HG03342 (cell line): ENCODE data around the gene ZNF429.
"Not testable (repeated sequence)": the region's sequence is repeated elsewhere in the genome, so short reads cannot be mapped to it uniquely, and the experiment has no call there.

Experiments used
- ATAC-seq: cut with Tn5 transposase; IDR thresholded peaks from one replicate; pipeline ENCODE4 v1.9.1; 2021; ENCODE audit warnings: mild to moderate bottlenecking, moderate library complexity; ENCODE audit not compliant: unreplicated experiment

The ZNF429 gene

DNA sequence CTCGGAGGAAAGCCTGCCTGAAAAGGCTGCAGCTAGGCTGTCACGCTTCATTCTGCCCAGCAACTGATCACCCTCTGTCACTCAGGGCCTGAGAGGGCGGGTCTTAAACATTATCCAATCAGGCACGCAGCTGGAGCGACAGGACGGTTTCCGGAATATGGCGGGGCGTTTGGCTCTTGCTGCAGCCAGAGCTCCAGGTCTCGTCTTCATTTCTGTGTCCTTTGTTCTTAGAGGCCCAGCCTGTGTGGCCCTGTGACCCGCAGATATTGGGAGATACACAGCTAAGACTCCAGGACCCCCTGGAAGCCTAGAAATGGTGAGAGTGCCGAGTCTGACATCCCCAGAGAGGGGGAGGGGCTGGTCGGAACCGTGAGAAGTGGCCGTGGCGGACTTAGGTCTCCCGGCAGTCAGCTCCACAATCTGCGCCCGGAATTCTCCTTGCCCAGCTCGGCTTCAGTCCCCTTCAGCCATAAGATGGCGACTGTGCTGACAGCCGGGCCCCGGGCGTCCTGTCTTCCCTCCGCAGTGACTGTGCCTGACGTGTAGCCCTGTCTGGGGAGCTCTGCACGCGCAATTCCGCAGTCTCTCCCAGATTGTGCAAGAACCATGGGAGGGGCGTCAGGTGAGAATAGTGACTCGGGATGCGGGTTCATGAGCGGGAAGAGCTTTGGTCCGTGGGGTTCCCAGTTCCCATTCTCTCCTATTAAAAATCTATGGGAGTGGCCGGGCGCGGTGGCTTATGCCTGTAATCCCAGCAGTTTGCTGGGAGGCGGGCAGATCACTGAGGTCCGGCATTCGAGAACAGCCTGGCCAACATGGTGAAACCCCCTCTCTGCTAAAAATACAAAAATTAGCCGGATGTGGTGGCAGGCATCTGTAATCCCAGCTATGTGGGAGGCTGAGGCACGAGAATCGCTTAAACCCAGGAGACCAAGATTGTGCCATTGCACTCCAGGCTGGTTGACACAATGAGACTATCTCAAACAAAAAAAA, at the start of gene ZNF429:
Gene ZNF429 (plus strand): TSS at position 144 of the 993 bp plus-strand sequence. CDS start 170 bp downstream, at position 314.
- peak; percentile 99 for ATAC-seq

DNA sequence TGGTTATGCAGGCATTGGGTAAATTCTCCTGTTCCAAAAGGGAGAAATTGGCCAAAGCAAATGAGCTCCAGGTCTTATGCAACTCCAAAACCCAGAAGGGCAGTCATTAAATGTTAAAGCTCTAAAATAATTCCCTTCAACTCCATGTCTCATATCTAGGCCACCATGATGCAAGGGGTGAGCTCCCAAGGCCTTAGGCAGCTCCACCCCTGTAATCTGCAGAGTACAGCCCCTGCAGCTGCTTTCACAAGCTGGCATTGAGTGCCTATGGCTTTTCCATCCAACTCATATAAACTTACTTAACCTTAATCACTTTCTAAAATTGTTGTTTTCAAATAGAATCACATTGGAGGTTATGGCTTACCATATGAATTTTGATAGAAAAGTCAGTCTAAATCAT, 44.7 kb upstream of the ZNF429 start:
- ATAC-seq: no peak

DNA sequence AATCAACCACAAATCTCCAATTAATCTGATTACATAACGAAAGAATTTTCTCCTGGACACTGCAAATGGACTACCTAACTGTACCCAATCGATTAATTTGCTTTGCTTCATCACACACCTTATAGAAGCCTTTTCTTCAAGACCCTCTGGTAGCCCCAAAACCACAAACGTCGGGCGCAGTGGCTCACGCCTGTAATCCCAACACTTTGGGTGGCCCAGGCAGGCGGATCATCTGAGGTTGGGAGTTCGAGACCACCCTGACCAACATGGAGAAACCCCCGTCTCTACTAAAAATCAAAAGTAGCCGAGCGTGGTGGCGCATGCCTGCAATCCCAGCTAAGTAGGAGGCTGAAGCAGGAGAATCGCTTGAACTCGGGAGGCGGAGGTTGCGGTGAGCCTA, 42.9 kb upstream of the ZNF429 start:
- no peak for ATAC-seq

DNA sequence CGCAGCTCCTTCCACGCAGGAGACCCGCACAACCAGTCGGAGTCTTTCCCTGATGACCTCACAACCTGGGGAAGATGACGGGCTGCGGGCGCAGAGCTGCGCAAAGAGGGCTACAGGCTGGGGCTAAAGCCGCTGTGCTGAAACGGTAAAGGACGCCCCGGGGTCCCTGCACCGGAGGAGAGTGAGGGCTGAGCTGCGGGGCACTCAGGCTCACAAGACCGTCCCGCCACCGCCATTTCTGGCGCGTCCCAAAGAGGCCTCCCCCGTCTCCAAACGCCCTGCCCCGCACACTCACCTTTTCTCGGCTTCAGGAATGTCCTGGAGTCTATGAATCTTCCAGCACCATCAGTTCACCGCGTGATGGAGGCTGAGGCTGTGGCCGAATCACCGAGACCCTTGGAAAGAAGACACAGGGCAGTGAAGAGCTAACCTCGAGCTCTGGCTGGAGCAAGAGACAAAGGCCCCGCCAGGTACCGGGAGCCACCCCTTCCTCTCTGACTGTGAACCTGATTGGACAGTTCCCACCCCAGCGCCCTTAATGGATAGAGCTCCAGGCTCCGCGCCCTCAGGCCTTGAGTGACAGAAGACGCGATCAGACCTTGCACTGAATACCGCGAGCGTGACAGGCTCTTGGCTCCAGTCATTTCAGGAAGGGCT, 41.8 kb upstream of the ZNF429 start:
- no peak for ATAC-seq

DNA sequence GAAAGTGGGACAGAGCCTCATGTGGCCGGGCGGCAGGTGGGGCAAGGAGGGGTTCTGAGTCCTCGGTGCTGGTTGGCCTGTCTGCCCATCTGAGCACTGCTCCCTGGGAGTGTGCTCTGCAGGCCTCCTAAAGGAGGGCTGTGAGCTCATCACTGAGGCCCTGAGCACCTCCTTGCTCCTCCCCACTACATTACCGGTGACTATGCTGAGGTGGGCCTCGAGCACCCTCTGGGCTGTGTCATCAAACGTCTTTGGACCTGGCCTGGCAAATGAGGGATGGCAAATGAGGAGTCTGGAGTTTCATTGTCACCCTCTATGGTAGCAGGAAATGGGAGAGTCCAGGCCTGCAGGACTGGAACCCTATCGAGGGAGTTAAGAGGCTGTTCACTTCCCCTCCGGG, 38.8 kb upstream of the ZNF429 start:
- ATAC-seq: no peak

DNA sequence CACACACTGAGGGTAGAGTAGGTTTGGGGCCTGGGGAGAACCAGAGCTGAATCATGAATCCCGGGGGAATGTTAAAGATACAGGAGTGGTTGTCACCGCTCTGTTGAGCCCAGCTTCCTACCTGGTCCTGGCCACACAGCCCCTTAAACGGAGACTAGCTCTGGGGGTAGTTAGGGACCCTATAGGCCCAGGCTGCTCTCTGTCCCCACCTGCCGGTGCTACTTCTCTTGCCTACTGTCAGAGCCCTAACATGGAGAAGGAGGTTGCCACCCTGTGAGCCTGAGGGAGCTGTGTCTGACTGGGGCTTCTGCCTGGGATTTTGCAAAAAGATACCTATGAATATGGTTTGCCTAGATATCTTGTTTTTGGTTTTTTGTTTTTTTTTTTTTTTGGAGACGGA, 36.6 kb upstream of the ZNF429 start:
- no peak for ATAC-seq

DNA sequence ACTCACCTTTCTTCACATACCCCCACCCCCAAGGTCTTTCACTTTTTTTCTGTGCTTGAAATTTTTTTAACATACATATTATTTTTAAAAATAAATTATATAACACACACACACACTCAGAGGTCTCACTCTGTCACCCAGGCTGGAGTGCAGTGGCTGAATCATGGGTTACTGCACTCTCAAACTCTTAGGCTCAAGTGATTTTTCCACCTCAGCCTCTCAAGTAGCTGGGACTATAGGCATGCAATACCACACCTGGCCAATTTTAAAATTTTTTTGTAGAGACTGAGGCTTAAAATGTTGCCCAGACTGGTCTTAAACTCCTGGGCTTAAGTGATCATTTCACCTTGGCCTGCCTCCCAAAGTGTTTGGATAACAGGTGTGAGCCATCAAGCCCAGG, 32.9 kb upstream of the ZNF429 start:
- ATAC-seq: no peak

DNA sequence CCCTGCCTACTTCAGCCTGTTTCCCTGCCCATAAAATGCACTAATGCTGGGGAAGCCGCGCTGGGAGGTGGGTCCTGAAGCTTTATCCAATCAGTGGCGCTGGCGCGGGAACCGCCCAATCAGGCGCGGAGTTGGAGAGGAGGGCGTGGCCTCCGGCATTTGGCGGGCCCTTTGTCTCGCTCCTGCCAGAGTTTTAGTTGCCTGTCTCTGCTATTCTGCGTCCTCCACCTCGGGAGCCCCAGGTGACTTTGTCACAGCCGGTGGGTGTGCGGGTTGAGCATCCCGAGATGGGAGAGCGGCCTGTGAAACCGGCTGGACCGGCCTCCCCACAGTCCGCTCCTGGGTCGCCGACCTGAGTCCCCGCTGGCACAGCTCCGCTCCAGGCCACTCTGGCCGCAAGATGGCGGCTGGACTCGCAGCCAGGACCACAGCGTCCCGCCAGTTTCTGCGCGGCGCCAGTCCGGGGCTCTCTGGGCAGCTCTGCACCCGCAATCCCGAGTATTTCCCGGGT, 30.7 kb upstream of the ZNF429 start:
- ATAC-seq: no peak

DNA sequence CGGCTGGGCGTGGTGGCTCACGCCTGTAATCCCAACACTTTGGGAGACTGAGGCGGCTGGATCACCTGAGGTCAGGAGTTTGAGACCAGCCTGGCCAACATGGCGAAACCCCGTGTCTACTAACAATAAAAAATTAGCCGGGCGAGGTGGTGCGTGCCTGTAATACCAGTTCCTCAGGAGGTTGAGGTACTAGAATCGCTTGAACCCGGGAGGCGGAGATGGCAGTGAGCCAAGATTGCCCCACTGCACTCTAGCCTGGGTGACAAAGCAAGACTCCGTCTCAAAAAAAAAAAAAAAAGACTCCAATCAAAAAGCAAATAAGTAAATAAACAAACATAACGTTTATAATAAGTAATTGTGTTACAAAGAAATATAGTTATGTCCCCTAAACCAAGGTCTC, 23.0 kb upstream of the ZNF429 start:
- ATAC-seq: not testable (repeated sequence)

DNA sequence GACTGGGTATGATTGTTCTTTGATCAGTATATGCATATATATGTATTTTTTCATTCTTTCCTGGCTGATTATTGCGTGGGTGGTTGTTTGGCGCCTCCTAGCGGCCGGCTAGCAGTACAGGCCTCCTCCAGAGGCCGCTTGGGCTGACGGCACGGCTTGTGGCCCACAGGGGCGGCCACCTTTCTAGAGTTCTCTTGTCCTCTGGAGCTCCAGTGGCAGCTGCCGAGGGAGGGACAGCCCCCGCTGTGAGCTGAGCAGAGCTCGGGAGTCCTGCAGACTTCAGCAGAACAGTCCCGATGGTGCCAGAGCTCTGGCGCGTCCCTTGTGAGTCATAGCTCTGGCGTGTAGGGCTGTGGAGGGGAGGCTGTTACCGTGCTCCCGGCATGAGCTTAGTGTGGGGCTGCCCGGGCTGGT, 22.5 kb upstream of the ZNF429 start:
- ATAC-seq: no peak

DNA sequence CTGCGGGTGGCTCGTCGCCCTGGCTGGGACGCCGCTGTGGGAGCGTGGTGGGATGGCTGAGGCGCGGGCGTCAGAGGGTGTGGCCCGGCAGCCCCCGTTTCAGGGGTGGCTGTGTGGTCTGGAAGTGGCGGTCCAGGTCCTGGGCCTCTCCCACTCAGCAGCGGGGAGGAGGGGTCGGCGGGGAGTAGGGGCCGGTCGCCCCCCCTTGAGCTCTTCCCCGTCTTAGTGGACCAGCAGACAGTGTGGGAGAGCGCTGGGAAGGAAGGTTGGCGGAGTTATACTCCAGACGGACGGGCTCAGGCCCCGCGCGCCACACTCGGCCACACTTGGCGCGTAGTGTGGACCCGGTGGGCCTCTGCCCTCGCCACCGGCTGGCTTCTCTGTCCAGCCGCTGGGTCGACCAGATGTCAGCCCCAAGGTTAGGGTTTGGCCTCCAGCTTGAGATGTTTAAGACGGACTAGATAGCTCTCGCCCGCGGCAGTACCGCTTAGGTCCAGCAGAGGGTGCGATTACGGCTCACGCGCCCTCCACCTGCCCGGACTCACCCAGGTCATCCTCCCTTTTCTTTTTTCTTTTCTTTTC, 21.7 kb upstream of the ZNF429 start:
- ATAC-seq: no peak

DNA sequence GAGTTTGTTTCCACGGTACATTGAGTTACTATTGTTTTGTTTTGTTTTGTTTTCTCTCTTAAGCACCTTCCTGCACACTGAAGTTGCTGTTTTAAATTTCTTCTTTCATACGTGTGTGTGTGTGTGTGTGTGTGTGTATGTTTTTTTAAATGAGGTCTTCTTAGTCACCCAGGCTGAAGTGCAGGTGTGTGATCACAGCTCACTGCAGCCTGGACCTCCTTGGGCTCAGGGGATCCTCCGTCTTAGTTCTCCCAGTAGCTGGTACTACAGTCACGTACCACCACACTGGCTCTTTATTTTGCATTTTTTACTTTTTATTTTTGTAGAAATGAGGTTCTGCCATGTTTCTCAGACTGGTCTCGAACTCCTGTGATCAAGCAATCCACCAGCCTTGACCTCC, 20.8 kb upstream of the ZNF429 start:
- ATAC-seq: no peak

DNA sequence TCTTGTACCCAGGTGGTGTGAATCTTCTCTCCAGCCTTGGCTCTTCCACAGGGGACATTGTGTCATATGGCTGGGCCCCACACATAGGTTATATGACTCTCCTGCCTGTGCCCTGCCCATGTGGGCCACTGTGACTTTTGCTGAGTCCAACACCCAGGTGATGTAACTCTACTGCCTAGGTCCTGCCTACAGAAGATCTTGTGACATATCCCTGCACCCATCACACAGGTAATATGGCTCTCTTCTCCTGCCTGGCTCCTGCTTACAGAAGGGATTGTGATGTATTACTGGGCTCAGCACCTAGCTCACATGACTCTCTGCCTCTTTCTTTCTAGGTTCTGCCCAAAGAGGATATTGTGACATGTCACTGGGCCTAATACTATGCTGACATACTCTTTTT, 19.5 kb upstream of the ZNF429 start:
- no peak for ATAC-seq

DNA sequence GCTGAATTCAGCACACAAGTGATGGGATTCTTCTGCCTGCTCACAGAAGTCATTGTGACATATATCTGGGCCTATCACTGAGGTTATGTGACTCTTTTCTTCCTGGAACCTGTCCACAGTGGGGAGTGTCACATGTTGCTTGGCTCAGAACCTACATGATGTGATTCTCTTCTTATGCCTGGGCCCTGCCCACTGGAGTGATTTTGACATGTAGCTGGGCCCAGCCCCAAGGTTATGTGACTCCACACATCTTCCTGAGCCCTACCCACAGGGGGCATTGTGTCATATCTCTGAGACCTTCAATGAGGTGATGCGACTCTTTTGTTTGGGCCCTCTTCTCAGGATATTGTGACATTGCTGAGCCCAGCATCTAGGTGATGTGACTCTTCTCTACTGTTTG, 17.4 kb upstream of the ZNF429 start:
- ATAC-seq: no peak

DNA sequence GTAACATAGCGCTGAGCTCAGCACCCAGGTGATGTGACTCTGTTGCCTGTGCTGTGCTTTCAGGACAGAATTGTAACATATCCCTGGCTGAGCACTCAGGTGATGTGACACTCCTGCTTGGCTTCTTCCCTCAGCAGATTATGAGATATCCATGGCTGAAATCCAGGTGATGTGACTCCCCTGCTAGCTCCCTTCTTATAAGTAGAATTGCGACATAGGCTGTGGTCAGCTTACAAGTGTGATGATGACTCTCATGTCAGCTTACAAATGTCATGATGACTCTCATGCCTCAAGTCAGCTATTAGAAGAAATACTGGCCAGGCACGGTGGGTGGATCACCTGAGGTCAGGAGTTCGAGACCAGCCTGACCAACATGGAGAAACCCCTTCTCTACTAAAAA, 14.3 kb upstream of the ZNF429 start:
- ATAC-seq: no peak

DNA sequence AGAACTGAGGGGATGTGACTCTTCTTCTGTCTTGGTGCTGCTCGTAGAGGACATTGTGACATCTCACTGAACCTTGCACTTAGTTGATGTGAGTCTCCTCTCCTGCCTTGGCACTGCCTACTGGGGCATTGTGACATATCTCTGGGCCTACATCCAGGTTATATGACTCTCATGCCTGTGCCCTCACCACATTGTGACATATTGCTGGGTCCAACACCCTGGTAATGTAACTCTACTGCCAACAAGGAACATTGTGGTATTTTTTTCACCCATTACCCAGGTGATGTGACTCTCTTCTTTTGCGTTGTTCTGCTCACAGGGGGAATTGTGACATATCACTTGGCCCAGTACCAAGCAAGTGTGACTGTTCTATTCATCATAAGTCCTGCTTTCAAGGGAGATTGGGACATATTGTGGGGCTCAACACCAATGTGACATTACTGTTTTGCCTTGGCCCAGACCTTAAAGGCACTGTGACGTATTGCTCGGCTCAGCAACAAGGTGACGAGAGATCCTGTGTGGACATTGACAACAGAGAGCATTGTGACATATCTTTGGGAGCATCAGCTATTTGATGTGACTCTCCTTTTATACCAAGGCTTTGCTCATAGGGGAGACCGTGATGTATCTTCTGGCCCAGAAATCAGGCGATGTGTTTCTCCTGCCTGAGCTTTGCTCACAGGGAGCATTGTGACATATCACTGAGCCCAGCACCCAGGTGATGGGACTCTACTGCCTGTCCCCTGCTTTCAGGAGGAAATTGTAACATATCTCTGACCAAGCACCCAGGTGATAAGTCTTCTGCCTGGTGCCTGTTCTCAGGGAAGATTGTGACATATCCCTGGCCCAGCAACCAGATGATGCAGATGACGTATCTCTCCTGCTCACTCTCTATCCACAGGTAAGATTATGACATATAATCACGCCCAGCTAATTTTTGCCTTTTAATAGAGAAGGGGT, 12.2 kb upstream of the ZNF429 start:
- ATAC-seq: no peak

DNA sequence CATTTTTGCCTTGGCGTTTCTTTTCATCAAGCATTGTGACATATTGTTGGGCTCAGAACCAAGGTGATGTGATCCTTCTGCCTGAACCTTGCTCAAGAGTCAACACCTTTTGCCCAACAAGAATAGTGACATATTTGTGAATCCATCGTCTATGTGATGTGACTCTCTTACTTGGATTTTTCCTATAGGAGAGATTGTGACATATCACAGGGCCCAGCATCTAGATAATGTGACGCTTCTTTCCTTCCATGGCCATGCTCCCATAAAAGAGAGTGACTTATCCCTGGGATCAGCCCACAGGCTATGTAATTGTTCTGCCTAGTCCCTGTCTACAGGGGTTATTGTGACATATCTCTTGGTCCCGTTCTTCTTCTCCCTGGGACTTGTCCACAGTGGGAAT, 8.5 kb upstream of the ZNF429 start:
- no peak for ATAC-seq

DNA sequence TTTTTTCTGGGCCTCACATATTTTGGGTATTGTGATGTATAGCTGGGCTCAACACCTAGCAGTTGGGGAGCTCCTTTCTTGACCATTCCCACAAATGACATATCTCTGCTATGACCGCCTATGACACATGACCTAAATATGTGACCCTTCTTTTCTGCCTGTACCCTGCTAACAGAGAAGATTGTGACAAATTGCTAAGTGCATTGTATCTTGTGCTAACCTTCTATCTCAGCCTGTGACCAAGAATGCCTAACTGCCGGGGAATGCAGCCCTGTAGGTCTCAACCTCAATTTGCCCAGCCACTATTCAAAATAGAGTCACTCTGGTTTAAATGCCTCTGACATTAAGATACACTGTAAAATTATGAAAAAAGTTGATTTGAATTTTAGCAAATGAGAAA, 6.8 kb upstream of the ZNF429 start:
- ATAC-seq: no peak

DNA sequence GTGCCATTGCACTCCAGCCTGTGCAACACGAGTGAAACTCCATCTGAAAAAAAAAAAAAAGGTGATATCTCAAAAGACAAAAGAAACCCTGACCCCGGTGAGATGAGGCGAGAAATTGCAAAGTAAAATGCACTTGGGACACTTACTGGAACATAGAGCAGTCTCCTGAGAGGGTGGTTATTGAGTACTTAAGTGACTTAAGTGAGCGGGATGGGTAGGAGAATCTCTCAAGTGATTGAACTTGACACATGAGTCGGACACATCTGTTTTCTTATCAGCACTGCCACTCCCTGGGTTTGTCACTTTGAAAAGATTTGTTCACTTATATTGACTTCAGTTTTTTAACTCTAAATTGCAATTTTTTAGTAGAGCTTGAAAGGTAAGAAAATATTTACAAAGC, 2.8 kb downstream of the ZNF429 start:
- ATAC-seq: no peak

DNA sequence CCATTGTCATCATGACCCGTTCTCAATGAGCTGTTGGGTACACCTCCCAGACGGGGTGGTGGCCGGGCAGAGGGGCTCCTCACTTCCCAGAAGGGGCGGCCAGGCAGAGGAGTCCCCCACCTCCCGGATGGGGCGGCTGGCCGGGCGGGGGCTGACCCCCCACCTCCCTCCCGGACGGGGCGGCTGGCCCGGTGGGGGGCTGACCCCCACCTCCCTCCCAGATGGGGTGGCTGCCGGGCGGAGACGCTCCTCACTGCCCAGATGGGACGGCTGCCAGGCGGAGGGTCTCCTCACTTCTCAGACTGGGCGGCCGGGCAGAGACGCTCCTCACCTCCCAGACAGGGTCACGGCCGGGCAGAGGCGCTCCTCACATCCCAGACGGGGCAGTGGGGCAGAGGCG, 5.7 kb downstream of the ZNF429 start:
- not testable (repeated sequence) for ATAC-seq
